Stimulated activated CD4-positive, alpha-beta T cell treated with anti-CD3 and anti-CD28 coated beads, TNF-alpha, amount 100 ng/mL, for 24 hours (primary cell): ENCODE results near the gene MAP1LC3B.

Experiments used
- DNase-seq, 3 experiments: peaks; one replicate each; pipeline ENCODE4 v3.0.0-alpha.2; 2020; ENCODE audit warnings: low read depth in 3 of 3

The MAP1LC3B gene

GRCh38 chr16:87409781-87410180, 17.6 kb downstream of the MAP1LC3B start:
- no peak for DNase-seq

- DNase-seq = no peak
Observed at GRCh38 chr16:87410530-87410929, 18.4 kb downstream of the MAP1LC3B start.

- no peak for DNase-seq
Observed at GRCh38 chr16:87410968-87411367, 18.8 kb downstream of the MAP1LC3B start.

GRCh38 chr16:87411375-87412271, 19.5 kb downstream of the MAP1LC3B start:
- DNase-seq = no peak

- no peak for DNase-seq
Observed at GRCh38 chr16:87412371-87412995, 20.3 kb downstream of the MAP1LC3B start.

GRCh38 chr16:87412996-87413421, 20.9 kb downstream of the MAP1LC3B start:
- no peak for DNase-seq

- DNase-seq = no peak
Observed at GRCh38 chr16:87414251-87414680, 22.1 kb downstream of the MAP1LC3B start.

GRCh38 chr16:87415441-87415840, 23.3 kb downstream of the MAP1LC3B start:
- DNase-seq = no peak

GRCh38 chr16:87416826-87417527, 24.8 kb downstream of the MAP1LC3B start:
- DNase-seq = peak in 1 of 3 experiments; percentile 20

GRCh38 chr16:87417528-87417910, 25.4 kb downstream of the MAP1LC3B start:
- no peak for DNase-seq

GRCh38 chr16:87418216-87418615, 26.1 kb downstream of the MAP1LC3B start:
- no peak for DNase-seq

- DNase-seq = no peak
Observed at GRCh38 chr16:87418644-87419043, 26.5 kb downstream of the MAP1LC3B start.

- DNase-seq = no peak
Observed at GRCh38 chr16:87420026-87421002, 28.2 kb downstream of the MAP1LC3B start.

GRCh38 chr16:87421003-87421912, 29.1 kb downstream of the MAP1LC3B start:
- DNase-seq = no peak

- no peak for DNase-seq
Observed at GRCh38 chr16:87422106-87422505, 30.0 kb downstream of the MAP1LC3B start.

GRCh38 chr16:87423429-87423828, 31.3 kb downstream of the MAP1LC3B start:
- no peak for DNase-seq

GRCh38 chr16:87424266-87424665, 32.1 kb downstream of the MAP1LC3B start:
- DNase-seq = no peak

GRCh38 chr16:87425941-87426340, 33.8 kb downstream of the MAP1LC3B start:
- DNase-seq = no peak

GRCh38 chr16:87426423-87427215, 34.5 kb downstream of the MAP1LC3B start:
- no peak for DNase-seq
